SU-DHL-6 (cell line): Measurements from ENCODE around the gene NFKBIE.

Experiments used
- H2AFZ ChIP-seq: fragments of 200-600 bp; sonication (generic); 2 replicates; pipeline ENCODE4 v1.6.1; 2014; ENCODE audit warnings: low read depth, mild to moderate bottlenecking, moderate library complexity, mixed read lengths, antibody characterized with exemption, low read length; ENCODE audit not compliant: severe bottlenecking
- H3F3A ChIP-seq: fragments of 200-600 bp; shearing (Covaris generic); 2 replicates; pipeline ENCODE4 v1.6.0; 2016; ENCODE audit warnings: antibody characterized with exemption, mild to moderate bottlenecking; ENCODE audit not compliant: insufficient read depth
- H3K27ac ChIP-seq: fragments of 200-600 bp; sonication (generic); 2 replicates; pipeline ENCODE4 v1.5.1; 2016; ENCODE audit warnings: low read depth, mild to moderate bottlenecking, low read length, moderate library complexity, mixed read lengths
- H3K27me3 ChIP-seq: fragments of 200-600 bp; sonication (generic), shearing (Covaris generic); 2 replicates; pipeline ENCODE4 v1.6.0; 2014; ENCODE audit warnings: mild to moderate bottlenecking, low read length
- H3K36me3 ChIP-seq: fragments of 200-600 bp; sonication (generic); 2 replicates; pipeline ENCODE4 v1.6.1; 2014; ENCODE audit warnings: mild to moderate bottlenecking, low read length, mixed read lengths
- H3K4me2 ChIP-seq: fragments of 300-600, 200-600 bp; shearing (Covaris generic), sonication (generic); 2 replicates; pipeline ENCODE4 v1.6.0; 2014; ENCODE audit warnings: low read length, low read depth, mild to moderate bottlenecking; ENCODE audit not compliant: poor library complexity, severe bottlenecking
- H3K4me3 ChIP-seq: fragments of 200-600 bp; sonication (generic); 2 replicates; pipeline ENCODE4 v1.5.1; 2014; ENCODE audit warnings: antibody characterized with exemption, low read length, mild to moderate bottlenecking, mixed read lengths; ENCODE audit not compliant: insufficient read depth, poor library complexity, severe bottlenecking
- H3K79me2 ChIP-seq: fragments of 200-600 bp; sonication (generic); 2 replicates; pipeline ENCODE4 v1.6.1; 2014; ENCODE audit warnings: mild to moderate bottlenecking, low read length, moderate library complexity; ENCODE audit not compliant: insufficient read depth
- H3K9ac ChIP-seq: fragments of 200-600 bp; sonication (generic); 2 replicates; pipeline ENCODE4 v1.7.0; 2014; ENCODE audit warnings: mild to moderate bottlenecking, low read length
- H3K9me2 ChIP-seq: fragments of 200-600 bp; sonication (generic); replicated peaks from 2 replicates; pipeline ENCODE4 v1.6.1; 2014; ENCODE audit warnings: low read length; ENCODE audit not compliant: insufficient read depth
- H3K9me3 ChIP-seq: fragments of 200-600 bp; sonication (generic); 2 replicates; pipeline ENCODE4 v1.6.1; 2014; ENCODE audit warnings: low read length, mixed read lengths; ENCODE audit not compliant: insufficient read depth
- H4K20me1 ChIP-seq: fragments of 200-600 bp; sonication (generic); 2 replicates; pipeline ENCODE4 v1.6.1; 2014; ENCODE audit warnings: low read depth, mild to moderate bottlenecking, antibody characterized with exemption, low read length, moderate library complexity, mixed read lengths
- EZH2phosphoT487 ChIP-seq: fragments of 200-600 bp; sonication (generic), shearing (Covaris generic); conservative IDR thresholded peaks from 2 replicates; pipeline ENCODE4 v1.6.1; 2018; ENCODE audit warnings: mild to moderate bottlenecking, antibody characterized with exemption, low read length, moderate library complexity, mixed read lengths
- TF ChIP-seq, protein P1 (sequence below): fragments of 200-600 bp; sonication (generic); IDR thresholded peaks from one replicate; pipeline ENCODE4 v1.5.1; 2017; ENCODE audit warnings: antibody characterized with exemption, mild to moderate bottlenecking, low read length, moderate library complexity; ENCODE audit not compliant: insufficient read depth, poor library complexity, severe bottlenecking

The NFKBIE gene

DNA sequence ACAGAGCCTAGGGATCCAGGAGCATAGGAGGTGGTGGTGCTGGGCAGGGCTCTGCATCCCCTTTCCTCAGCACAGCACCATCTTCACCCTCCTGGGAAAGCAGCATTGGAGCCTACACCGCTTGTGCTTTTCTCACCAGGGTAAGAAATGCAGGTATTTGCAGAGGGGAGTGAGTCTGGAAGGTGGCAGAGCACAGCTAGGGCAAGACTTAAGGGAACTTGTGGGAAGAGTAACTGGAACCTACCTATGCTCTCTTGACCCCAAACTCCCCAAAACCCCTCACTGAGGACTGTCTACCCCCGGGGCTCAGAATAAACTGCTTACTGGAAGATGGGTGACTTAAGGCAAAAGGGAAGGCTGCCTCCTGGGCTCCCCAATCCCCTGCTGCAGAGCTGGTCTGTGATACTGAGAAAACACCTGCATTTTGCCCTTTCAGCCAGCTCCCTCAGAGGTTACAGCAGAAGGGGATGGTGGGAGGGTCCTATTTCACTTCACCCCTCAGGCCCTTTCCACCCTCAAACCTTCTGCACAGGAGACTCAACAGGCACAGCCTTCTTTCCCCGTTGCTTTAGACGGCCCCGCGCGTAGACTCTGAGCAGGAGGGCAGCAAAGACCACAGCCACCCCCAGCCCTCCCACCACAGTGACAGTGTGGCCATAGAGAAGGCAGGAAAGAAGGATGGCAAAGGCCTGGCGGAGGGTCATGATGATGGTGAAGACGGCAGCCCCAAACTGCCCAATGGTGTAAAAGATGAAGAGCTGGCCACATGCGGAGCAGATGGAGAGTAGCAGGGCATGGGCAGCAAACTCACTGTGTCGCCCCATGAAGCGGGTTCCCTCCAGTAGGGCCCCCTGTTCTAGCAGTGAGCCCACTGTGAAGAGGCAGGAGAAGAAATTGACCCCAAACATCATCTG lies 10.9 kb downstream of the NFKBIE start:
- TF ChIP-seq, protein P1, sequence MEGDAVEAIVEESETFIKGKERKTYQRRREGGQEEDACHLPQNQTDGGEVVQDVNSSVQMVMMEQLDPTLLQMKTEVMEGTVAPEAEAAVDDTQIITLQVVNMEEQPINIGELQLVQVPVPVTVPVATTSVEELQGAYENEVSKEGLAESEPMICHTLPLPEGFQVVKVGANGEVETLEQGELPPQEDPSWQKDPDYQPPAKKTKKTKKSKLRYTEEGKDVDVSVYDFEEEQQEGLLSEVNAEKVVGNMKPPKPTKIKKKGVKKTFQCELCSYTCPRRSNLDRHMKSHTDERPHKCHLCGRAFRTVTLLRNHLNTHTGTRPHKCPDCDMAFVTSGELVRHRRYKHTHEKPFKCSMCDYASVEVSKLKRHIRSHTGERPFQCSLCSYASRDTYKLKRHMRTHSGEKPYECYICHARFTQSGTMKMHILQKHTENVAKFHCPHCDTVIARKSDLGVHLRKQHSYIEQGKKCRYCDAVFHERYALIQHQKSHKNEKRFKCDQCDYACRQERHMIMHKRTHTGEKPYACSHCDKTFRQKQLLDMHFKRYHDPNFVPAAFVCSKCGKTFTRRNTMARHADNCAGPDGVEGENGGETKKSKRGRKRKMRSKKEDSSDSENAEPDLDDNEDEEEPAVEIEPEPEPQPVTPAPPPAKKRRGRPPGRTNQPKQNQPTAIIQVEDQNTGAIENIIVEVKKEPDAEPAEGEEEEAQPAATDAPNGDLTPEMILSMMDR = no peak
- no peak for TF ChIP-seq EZH2phosphoT487
- Histone ChIP-seq H3K36me3 (peaks cover 34% of the 10 kb centered on the region), H4K20me1 (peaks cover 30% of the 10 kb centered on the region; the same call in 1 of the 2 replicates), H3K9me3 (no peaks in the 10 kb centered on the region), H3K27me3 (no peaks in the 10 kb centered on the region), H3K9me2 (no peaks in the 10 kb centered on the region), H3K79me2 (peaks cover 20% of the 10 kb centered on the region), H3F3A (peaks cover 93% of the 10 kb centered on the region), H3K4me3 (no peak overlapping the region), H3K9ac (no peak overlapping the region), H3K4me2 (peak overlapping the region; percentile 83), H3K27ac (peak overlapping the region; percentile 71), H2AFZ (no peak overlapping the region)

DNA sequence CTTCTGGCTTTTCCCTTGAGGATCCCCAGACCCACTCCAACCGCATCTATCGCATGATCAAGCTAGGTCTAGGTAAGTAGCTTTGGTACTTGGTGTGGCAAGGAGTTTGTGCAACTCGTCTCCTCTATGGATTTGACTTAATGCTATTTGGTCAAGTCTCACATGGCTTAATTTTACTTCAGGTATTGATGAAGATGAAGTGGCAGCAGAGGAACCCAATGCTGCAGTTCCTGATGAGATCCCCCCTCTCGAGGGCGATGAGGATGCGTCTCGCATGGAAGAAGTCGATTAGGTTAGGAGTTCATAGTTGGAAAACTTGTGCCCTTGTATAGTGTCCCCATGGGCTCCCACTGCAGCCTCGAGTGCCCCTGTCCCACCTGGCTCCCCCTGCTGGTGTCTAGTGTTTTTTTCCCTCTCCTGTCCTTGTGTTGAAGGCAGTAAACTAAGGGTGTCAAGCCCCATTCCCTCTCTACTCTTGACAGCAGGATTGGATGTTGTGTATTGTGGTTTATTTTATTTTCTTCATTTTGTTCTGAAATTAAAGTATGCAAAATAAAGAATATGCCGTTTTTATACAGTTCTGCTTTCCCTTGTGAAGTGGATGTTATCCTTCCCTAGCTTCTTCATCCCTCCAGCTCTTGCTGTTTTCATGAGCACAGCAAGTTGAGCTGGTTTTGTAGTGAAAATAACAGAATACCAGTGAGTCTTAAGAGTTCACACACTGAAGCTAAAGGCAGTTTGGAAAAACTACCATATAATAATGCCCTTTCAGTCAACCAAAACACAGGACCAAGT lies 11.8 kb downstream of the NFKBIE start:
- no peaks in the 10 kb centered on the region for H3K9me2 ChIP-seq
- TF ChIP-seq EZH2phosphoT487 = no peak
- TF ChIP-seq, protein P1 = peak; percentile 85
- no peak overlapping the region for H2AFZ ChIP-seq
- H3K4me3 ChIP-seq = no peak overlapping the region
- peaks cover 95% of the 10 kb centered on the region for H3F3A ChIP-seq
- peaks cover 30% of the 10 kb centered on the region for H3K79me2 ChIP-seq
- peak overlapping the region; percentile 83 for H3K4me2 ChIP-seq
- peak overlapping the region; percentile 71; the same call in 1 of the 2 replicates for H3K27ac ChIP-seq
- no peaks in the 10 kb centered on the region for H3K9me3 ChIP-seq
- H4K20me1 ChIP-seq = peaks cover 39% of the 10 kb centered on the region
- no peaks in the 10 kb centered on the region for H3K27me3 ChIP-seq
- no peak overlapping the region for H3K9ac ChIP-seq
- peaks cover 44% of the 10 kb centered on the region for H3K36me3 ChIP-seq

- Histone ChIP-seq H3K36me3 (peaks cover 55% of the 10 kb centered on the region), H3K27me3 (no peaks in the 10 kb centered on the region), H3K79me2 (peaks cover 43% of the 10 kb centered on the region), H3K9me3 (no peaks in the 10 kb centered on the region), H4K20me1 (peaks cover 50% of the 10 kb centered on the region), H3K27ac (no peak overlapping the region), H3F3A (peaks cover 98% of the 10 kb centered on the region), H2AFZ (no peak overlapping the region), H3K9me2 (no peaks in the 10 kb centered on the region), H3K4me2 (no peak overlapping the region), H3K9ac (no peak overlapping the region), H3K4me3 (no peak overlapping the region)
- no peak for TF ChIP-seq EZH2phosphoT487
Measured at GRCh38 chr6:44251576-44252524, 13.5 kb downstream of the NFKBIE start.
